ENCODE data around the gene DYNC1I1. TPM values are rescaled to one million over a fixed set of nuclear protein-coding genes. Genes with fewer than 3 reads are reported as not detected.
A peak's percentile ranks its signal among the peaks of the same experiment; 100 is the strongest.

DYNC1I1 gene
- total and polyA plus RNA-seq, 10 donors = 0.21 to 7.5 (median 0.86) TPM

DNA sequence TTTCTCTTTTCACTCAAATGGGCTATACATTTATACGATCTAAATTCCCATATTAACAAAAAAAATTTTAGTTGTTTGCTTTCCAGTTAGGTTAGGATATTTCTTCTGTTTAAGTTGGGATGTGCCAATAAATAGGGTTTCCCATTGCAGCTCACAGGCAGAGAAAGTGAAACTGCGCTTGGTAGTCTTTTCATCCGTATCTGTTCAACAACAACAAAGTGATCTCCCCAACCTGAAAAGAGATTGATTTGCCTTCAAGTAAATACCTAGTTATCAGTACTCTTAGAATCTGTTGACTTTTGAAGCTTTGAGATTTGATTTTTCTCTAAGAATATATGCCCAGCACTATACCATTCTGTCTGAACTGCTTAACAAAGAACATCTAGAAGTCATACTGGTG is 143.4 kb downstream of the DYNC1I1 start:
- Histone ChIP-seq H3K27ac (no peak overlapping the region), H3K27me3 (replicated peaks in 1 of 7) (peaks cover 0 to 10% (median 0%) of the 10 kb centered on the region in 7 donors), H3K4me3 (peak overlapping the region in 1 of 8 donors; percentile 9), H3K9me3 (no peaks in the 10 kb centered on the region), H3K4me1 (peaks cover 0 to 6% (median 2%) of the 10 kb centered on the region in 6 donors), H3K36me3 (no peaks in the 10 kb centered on the region)
- intact Hi-C loops (cut with DNase I; ENCODE audit: low total_unique reads) = loop anchor here (5.0 to 10.0 kb wide), 3 partner anchors 1117 to 1929 kb away; no protein-coding TSS in a partner anchor
- TF ChIP-seq POLR2AphosphoS5 (IDR thresholded peaks at IDR 0.05) (no peak), POLR2A (IDR thresholded peaks at IDR 0.05) (no peak), CTCF (IDR thresholded peaks at IDR 0.05 in 8 of 11, conservative IDR thresholded peaks at IDR 0.05 in 3 of 11) (no peak)
- DNase-seq = no peak
- WGBS, 5 donors = 77 to 86% (median 83%) methylated on average over 3 of the region's 3 CpGs

- no peak overlapping the region for H3K27ac ChIP-seq
- no peaks in the 10 kb centered on the region for H3K9me3 ChIP-seq
- intact Hi-C loops (cut with DNase I; ENCODE audit: low total_unique reads) = loop anchor here (5.0 to 10.0 kb wide), 3 partner anchors 1116 to 1928 kb away; no protein-coding TSS in a partner anchor
- no peaks in the 10 kb centered on the region for H3K36me3 ChIP-seq
- H3K27me3 ChIP-seq (replicated peaks in 1 of 7) = peaks cover 0 to 10% (median 0%) of the 10 kb centered on the region in 7 donors
- 31 to 41% (median 39%) methylated on average over 19 of the region's 19 CpGs for WGBS, 5 donors
- TF ChIP-seq CTCF (IDR thresholded peaks at IDR 0.05 in 8 of 11, conservative IDR thresholded peaks at IDR 0.05 in 3 of 11) = peak; percentile 66 to 93 (median 87)
- TF ChIP-seq POLR2A (IDR thresholded peaks at IDR 0.05) = no peak
- TF ChIP-seq POLR2AphosphoS5 (IDR thresholded peaks at IDR 0.05) = no peak
- peaks cover 0 to 6% (median 2%) of the 10 kb centered on the region in 6 donors for H3K4me1 ChIP-seq
- H3K4me3 ChIP-seq = peak overlapping the region in 2 of 8 donors; percentile 26 to 44
- DNase-seq = peak; percentile 83
Measured at GRCh38 chr7:95916573-95917297, 144.4 kb downstream of the DYNC1I1 start.

DNA sequence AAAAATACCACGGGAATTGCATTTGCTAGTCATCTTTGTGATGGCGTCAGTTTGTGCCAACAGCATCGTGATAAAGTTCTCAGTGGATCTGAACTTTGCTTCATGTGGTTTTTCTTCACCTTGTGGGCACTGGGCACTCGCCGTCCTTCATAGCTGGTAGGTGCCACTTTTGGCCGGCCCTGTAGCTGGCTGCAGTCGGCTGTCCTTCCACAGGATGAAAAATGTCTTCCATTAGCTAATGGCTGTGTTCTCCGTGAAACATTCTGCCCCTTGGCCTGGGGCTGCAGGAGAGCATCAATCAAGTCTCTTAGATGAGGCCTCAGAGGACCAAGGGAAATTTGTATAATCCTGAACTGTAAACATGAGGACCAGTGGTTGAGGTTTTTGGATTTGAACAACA is 145.3 kb downstream of the DYNC1I1 start:
- peaks cover 0 to 6% (median 2%) of the 10 kb centered on the region in 6 donors for H3K4me1 ChIP-seq
- intact Hi-C loops (cut with DNase I; ENCODE audit: low total_unique reads) = loop anchor here (5.0 to 10.0 kb wide), 3 partner anchors 1115 to 1927 kb away; no protein-coding TSS in a partner anchor
- no peaks in the 10 kb centered on the region for H3K9me3 ChIP-seq
- WGBS, 5 donors = 84 to 95% (median 87%) methylated on average over 8 of the region's 8 CpGs
- H3K27ac ChIP-seq = no peak overlapping the region
- no peaks in the 10 kb centered on the region for H3K36me3 ChIP-seq
- H3K4me3 ChIP-seq = no peak overlapping the region
- peaks cover 0 to 10% (median 0%) of the 10 kb centered on the region in 7 donors for H3K27me3 ChIP-seq (replicated peaks in 1 of 7)
- TF ChIP-seq POLR2AphosphoS5 (IDR thresholded peaks at IDR 0.05) = no peak
- TF ChIP-seq CTCF (IDR thresholded peaks at IDR 0.05 in 8 of 11, conservative IDR thresholded peaks at IDR 0.05 in 3 of 11) = no peak
- TF ChIP-seq POLR2A (IDR thresholded peaks at IDR 0.05) = no peak
- DNase-seq = no peak

GRCh38 chr7:95919556-95919955 is 147.2 kb downstream of the DYNC1I1 start:
- Histone ChIP-seq H3K27me3 (replicated peaks in 1 of 7) (peaks cover 0 to 11% (median 0%) of the 10 kb centered on the region in 7 donors), H3K4me3 (no peak overlapping the region), H3K36me3 (no peaks in the 10 kb centered on the region), H3K9me3 (no peaks in the 10 kb centered on the region), H3K4me1 (peaks cover 0 to 6% (median 2%) of the 10 kb centered on the region in 6 donors), H3K27ac (no peak overlapping the region)
- intact Hi-C loops (cut with DNase I; ENCODE audit: low total_unique reads) = loop anchor here (5.0 to 10.0 kb wide), 3 partner anchors 1113 to 1925 kb away; no protein-coding TSS in a partner anchor
- no peak for DNase-seq
- TF ChIP-seq POLR2AphosphoS5 (IDR thresholded peaks at IDR 0.05) (no peak), POLR2A (IDR thresholded peaks at IDR 0.05) (no peak), CTCF (IDR thresholded peaks at IDR 0.05 in 8 of 11, conservative IDR thresholded peaks at IDR 0.05 in 3 of 11) (no peak)
- 86 to 96% (median 92%) methylated on average over 2 of the region's 2 CpGs for WGBS, 5 donors
